Keratinocyte (primary cell): ENCODE measurements around the gene LRRC37A3.
"Not testable (repeated sequence)": the region's sequence is repeated elsewhere in the genome, so short reads cannot be mapped to it uniquely, and the experiment has no call there.

ENCODE experiments used
- CTCF ChIP-seq, 3 experiments: IDR thresholded peaks in 1 of 3; conservative IDR thresholded peaks in 1 of 3; optimal IDR thresholded peaks in 1 of 3; 2 replicates in 2 of 3; 3 replicates in 1 of 3; pipeline versions ENCODE3 to v1.5.1; 2011; ENCODE audit warnings: low read length in 3 of 3, mild to moderate bottlenecking in 3 of 3, moderate library complexity in 2 of 3, control low read depth in 1 of 3, inconsistent platforms in 1 of 3; ENCODE audit not compliant: insufficient read depth in 2 of 3; ENCODE audit errors: extremely low read depth in 1 of 3
- EZH2 ChIP-seq: IDR thresholded peaks from one replicate; pipeline ENCODE4 v1.6.1; 2012; ENCODE audit warnings: inconsistent platforms, mild to moderate bottlenecking, low read length, moderate library complexity

- not testable (repeated sequence) for TF ChIP-seq CTCF (optimal IDR thresholded peaks at IDR 0.05 in 1 of 3, IDR thresholded peaks at IDR 0.05 in 1 of 3, conservative IDR thresholded peaks at IDR 0.05 in 1 of 3; ENCODE audit: extremely low read depth in 1 of 3, insufficient read depth in 2 of 3, low read length in 3 of 3); EZH2
These were observed 3.8 kb upstream of the LRRC37A3 start for GRCh38 chr17:64923051-64923568.
